Colonic mucosa (tissue), 4 donors: Measurements from ENCODE around the gene FXYD4. TPM values are rescaled to one million over a fixed set of nuclear protein-coding genes. Genes with fewer than 3 reads are reported as not detected.
"Not testable (repeated sequence)": the region's sequence is repeated elsewhere in the genome, so short reads cannot be mapped to it uniquely, and the experiment has no call there.

Source experiments
- DNase-seq: peaks from one replicate; pipeline ENCODE4 v3.0.0-alpha.2; 2020
- H3K27ac ChIP-seq: fragments of 200-600 bp; one replicate; pipeline ENCODE4 v1.8.0; 2021
- H3K27me3 ChIP-seq: fragments of 200-600 bp; one replicate; pipeline ENCODE4 v1.8.0; 2021
- H3K36me3 ChIP-seq: fragments of 200-600 bp; one replicate; pipeline ENCODE4 v1.8.0; 2021
- H3K4me1 ChIP-seq: fragments of 200-600 bp; one replicate; pipeline ENCODE4 v1.8.0; 2021; ENCODE audit warnings: mild to moderate bottlenecking
- H3K4me3 ChIP-seq: fragments of 200-600 bp; one replicate; pipeline ENCODE4 v1.8.0; 2021
- H3K9ac ChIP-seq, 2 donors: one replicate each; pipeline ENCODE4 v1.7.0; 2013; ENCODE audit warnings: control low read depth in 2 of 2, low read depth in 2 of 2, low read length in 2 of 2
- H3K9me3 ChIP-seq: fragments of 200-600 bp; one replicate; pipeline ENCODE4 v1.8.0; 2021
- CTCF ChIP-seq: fragments of 200-600 bp; IDR thresholded peaks from one replicate; pipeline ENCODE4 v1.8.0; 2022; ENCODE audit warnings: antibody characterized with exemption, mild to moderate bottlenecking
- intact Hi-C: fragments of 100-400 bp; cut with DNase I; formaldehyde crosslinking; loops from one replicate; pipeline ENCODE4 v1.14.1; 2022
- total RNA-seq, 2 donors: library from RNA; stranded (reverse); fragmentation: NEBNext Ultra II Directional in 1 of 2; extraction: Animal tissue kit (Norgen Biotek cat#: 25700) in 1 of 2; gene quantifications; one replicate each; pipeline ENCODE4 v1.2.1, GENCODE V29; 2021
- donor health status: healthy.
- donor health status: DM: no; HTN: no; CAD: no.
- donor health status: DM: no; HTN: no; CAD: no.

FXYD4 gene
- total RNA-seq, 2 donors from 2014 or later, result 0.98 TPM; not detected in 1

- H3K27me3 ChIP-seq, result no peaks in the 10 kb centered on the region
- intact Hi-C loops, result no loop called here
- peaks cover 4% of the 10 kb centered on the region for H3K4me1 ChIP-seq
- H3K9ac ChIP-seq, result no peak overlapping the region
- no peaks in the 10 kb centered on the region for H3K9me3 ChIP-seq
- peaks cover 61% of the 10 kb centered on the region for H3K36me3 ChIP-seq
- H3K27ac ChIP-seq, result no peak overlapping the region
- TF ChIP-seq CTCF, result no peak
- no peak for DNase-seq
- no peak overlapping the region for H3K4me3 ChIP-seq
Observed at GRCh38 chr10:43389867-43390266, 18.4 kb downstream of the FXYD4 start.

DNA sequence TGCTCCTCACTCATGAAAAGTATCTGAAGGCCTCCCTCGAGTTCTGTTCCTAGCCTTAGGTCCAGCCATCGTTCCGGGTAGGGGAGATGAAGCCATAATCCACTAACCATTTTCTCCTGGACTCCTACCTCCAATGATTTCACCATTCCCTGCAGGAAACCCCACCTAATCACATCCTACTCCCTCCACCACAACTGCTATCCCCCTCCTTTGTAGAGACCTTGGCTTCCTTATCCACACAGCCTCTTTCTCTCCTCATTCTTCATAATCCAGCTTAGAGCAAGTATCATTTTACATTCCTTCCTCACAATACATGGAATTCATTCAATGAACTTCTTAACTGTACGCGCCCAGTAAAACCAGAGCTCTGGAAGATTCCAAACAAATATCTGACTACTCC, 18.9 kb downstream of the FXYD4 start:
- Histone ChIP-seq H3K4me1 (peaks cover 7% of the 10 kb centered on the region), H3K4me3 (no peak overlapping the region)
- intact Hi-C loops, result no loop called here

DNA sequence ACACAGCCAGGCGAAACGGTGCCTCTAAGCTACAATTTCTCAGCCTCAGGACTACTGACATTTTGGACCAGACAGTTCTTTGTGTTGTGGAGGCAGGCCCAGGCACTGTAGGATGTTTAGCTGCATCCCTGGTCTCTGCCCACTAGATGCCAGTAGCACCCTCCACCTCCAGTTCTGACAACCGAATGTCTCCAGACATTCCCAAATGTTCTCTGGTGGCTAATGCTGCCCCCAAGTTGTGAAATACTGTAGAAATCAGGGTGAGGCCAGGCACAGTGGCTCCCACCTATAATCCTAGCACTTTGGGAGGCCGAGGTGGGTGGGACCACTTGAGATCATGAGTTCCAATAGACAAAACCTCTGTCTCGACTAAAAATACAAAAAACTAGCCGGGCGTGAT, 19.3 kb downstream of the FXYD4 start:
- Histone ChIP-seq H3K9me3 (no peaks in the 10 kb centered on the region), H3K36me3 (peaks cover 59% of the 10 kb centered on the region), H3K4me1 (peaks cover 7% of the 10 kb centered on the region), H3K4me3 (no peak overlapping the region), H3K27me3 (no peaks in the 10 kb centered on the region), H3K27ac (no peak overlapping the region), H3K9ac (no peak overlapping the region)
- intact Hi-C loops, result no loop called here
- TF ChIP-seq CTCF, result no peak
- no peak for DNase-seq

More for the DNA sequence above, 18.9 kb downstream of the FXYD4 start:
- no peak overlapping the region for H3K27ac ChIP-seq
- no peak for TF ChIP-seq CTCF
- H3K9ac ChIP-seq, result no peak overlapping the region
- peaks cover 61% of the 10 kb centered on the region for H3K36me3 ChIP-seq
- no peaks in the 10 kb centered on the region for H3K9me3 ChIP-seq
- H3K27me3 ChIP-seq, result no peaks in the 10 kb centered on the region
- DNase-seq, result no peak

DNA sequence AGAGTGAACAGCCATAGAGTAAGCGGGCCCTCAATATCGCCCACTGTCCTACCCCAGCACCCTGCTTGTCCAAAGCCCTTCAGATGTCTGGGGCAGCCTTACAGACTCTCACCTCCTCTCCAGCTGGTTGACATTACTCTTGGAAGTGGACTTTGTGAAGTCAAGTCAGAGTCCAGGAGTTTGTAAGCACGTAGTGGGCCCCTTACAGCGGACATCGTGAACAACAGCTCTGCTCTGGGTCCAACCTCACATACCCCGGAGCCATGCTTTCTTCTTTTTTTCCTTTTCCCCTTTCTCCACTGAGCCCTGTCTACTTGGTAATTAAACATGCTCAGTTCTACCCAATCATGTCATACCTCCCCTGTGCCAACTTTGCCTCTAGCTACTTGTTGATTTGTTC, 20.1 kb downstream of the FXYD4 start:
- Histone ChIP-seq H3K9me3 (no peaks in the 10 kb centered on the region), H3K4me1 (peaks cover 7% of the 10 kb centered on the region), H3K27me3 (no peaks in the 10 kb centered on the region), H3K9ac (no peak overlapping the region), H3K36me3 (peaks cover 55% of the 10 kb centered on the region), H3K4me3 (no peak overlapping the region), H3K27ac (no peak overlapping the region)
- intact Hi-C loops, result no loop called here
- TF ChIP-seq CTCF, result no peak
- DNase-seq, result no peak

- Histone ChIP-seq H3K27me3 (no peaks in the 10 kb centered on the region), H3K9ac (no peak overlapping the region), H3K9me3 (no peaks in the 10 kb centered on the region), H3K4me1 (peaks cover 7% of the 10 kb centered on the region), H3K27ac (no peak overlapping the region), H3K36me3 (peaks cover 44% of the 10 kb centered on the region), H3K4me3 (no peak overlapping the region)
- intact Hi-C loops, result no loop called here
- TF ChIP-seq CTCF, result no peak
- no peak for DNase-seq
Observed at GRCh38 chr10:43392748-43393147, 21.3 kb downstream of the FXYD4 start.

DNA sequence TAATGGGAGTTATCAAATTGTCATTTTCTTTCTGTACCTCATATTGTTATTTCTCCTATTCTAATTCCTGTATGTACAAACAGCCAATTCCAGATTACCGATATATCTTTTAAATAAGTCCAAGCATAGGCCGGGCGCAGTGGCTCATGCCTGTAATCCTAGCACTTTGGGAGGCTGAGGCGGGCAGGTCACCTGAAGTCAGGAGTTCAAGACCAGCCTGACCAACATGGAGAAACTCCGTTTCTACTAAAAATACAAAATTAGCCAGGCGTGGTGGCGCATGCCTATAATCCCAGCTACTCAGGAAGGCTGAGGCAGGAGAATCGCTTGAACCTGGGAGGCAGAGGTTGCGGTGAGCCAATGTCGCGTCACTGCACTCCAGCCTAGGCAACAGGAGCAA, 21.8 kb downstream of the FXYD4 start:
- DNase-seq, H3K4me3 ChIP-seq, intact Hi-C loops, H3K4me1 ChIP-seq, H3K9ac ChIP-seq, H3K27ac ChIP-seq, H3K27me3 ChIP-seq, H3K9me3 ChIP-seq: not testable (repeated sequence)
- peaks cover 41% of the 10 kb centered on the region for H3K36me3 ChIP-seq
